Measurements from ENCODE around the gene SSR2. TPM values are rescaled to one million over a fixed set of nuclear protein-coding genes. Genes with fewer than 3 reads are reported as not detected.

Gene SSR2
- total and polyA plus RNA-seq, 4 donors = 93.1 to 264 (median 173) TPM

DNA sequence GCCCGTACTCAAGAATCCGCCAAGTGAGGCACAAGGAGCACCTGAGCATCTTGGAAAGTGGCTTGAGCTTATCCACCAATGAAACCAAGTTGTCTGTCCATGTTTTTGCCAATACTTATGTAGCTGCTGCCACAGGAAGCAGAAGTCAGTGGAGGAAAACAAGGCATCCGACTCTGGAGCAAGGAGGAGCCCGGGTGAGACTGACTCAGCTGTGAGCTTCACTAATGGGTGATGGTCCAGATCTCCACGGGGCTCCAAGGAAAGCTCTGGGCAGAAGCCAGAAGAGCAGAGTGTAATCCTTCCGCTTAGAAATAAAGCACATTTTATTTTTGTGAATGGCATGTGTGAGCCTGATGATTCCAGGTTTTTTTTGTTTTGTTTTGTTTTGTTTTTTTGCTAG lies 12.3 kb upstream of the SSR2 start:
- WGBS = 71% methylated on average over 6 of the region's 6 CpGs
- Histone ChIP-seq H3K27me3 (ENCODE audit: control insufficient read depth in 4 of 4, insufficient read depth in 4 of 4, low read length in 3 of 4) (no peaks in the 10 kb centered on the region), H3K36me3 (ENCODE audit: control insufficient read depth in 4 of 4, insufficient read depth in 3 of 4, low read depth in 1 of 4, low read length in 3 of 4) (peaks cover 0 to 11% (median 3%) of the 10 kb centered on the region in 4 donors), H3K9ac (ENCODE audit: low read depth in 1 of 2, low read length in 2 of 2) (no peak overlapping the region), H3K4me3 (ENCODE audit: low read depth in 1 of 3, low read length in 3 of 3) (no peak overlapping the region), H3K4me1 (ENCODE audit: control insufficient read depth in 4 of 4, insufficient read depth in 4 of 4, low read length in 3 of 4) (no peaks in the 10 kb centered on the region), H3K9me3 (ENCODE audit: control insufficient read depth in 4 of 4, low read length in 3 of 4) (no peaks in the 10 kb centered on the region), H3K27ac (ENCODE audit: low read depth in 1 of 2, low read length in 2 of 2) (no peak overlapping the region)
- TF ChIP-seq CTCF (IDR thresholded peaks at IDR 0.05; ENCODE audit: low read depth, low read length, missing input control) (no peak), YY1 (IDR thresholded peaks at IDR 0.05) (no peak), HNF4G (IDR thresholded peaks at IDR 0.05) (no peak), RXRA (IDR thresholded peaks at IDR 0.05) (no peak), HNF4A (conservative IDR thresholded peaks at IDR 0.05) (no peak), SP1 (IDR thresholded peaks at IDR 0.05) (no peak), RAD21 (IDR thresholded peaks at IDR 0.05) (no peak), NR2F2 (IDR thresholded peaks at IDR 0.05) (no peak), JUND (IDR thresholded peaks at IDR 0.05) (no peak), GABPA (IDR thresholded peaks at IDR 0.05 in 1 of 2, conservative IDR thresholded peaks at IDR 0.05 in 1 of 2) (no peak), FOXA2 (IDR thresholded peaks at IDR 0.05) (no peak), REST (IDR thresholded peaks at IDR 0.05) (no peak), TAF1 (conservative IDR thresholded peaks at IDR 0.05) (no peak), ZBTB33 (IDR thresholded peaks at IDR 0.05) (no peak), FOXA1 (IDR thresholded peaks at IDR 0.05) (no peak), EGR1 (IDR thresholded peaks at IDR 0.05; ENCODE audit: low read depth in 2 of 2) (no peak)
- TF ChIP-seq, protein P1, sequence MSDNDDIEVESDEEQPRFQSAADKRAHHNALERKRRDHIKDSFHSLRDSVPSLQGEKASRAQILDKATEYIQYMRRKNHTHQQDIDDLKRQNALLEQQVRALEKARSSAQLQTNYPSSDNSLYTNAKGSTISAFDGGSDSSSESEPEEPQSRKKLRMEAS (IDR thresholded peaks at IDR 0.05) = no peak
- TF ChIP-seq, protein P2, sequence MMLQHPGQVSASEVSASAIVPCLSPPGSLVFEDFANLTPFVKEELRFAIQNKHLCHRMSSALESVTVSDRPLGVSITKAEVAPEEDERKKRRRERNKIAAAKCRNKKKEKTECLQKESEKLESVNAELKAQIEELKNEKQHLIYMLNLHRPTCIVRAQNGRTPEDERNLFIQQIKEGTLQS (IDR thresholded peaks at IDR 0.05) = no peak
- no peak for DNase-seq (ENCODE audit: low spot score)

All from liver (tissue), 9 donors.